ENCODE data around the gene PCGF3. TPM values are rescaled to one million over a fixed set of nuclear protein-coding genes. Genes with fewer than 3 reads are reported as not detected.

The PCGF3 gene
- total and polyA plus RNA-seq, 3 donors from 2014 or later = 37.3 to 84.8 (median 84.2) TPM

DNA sequence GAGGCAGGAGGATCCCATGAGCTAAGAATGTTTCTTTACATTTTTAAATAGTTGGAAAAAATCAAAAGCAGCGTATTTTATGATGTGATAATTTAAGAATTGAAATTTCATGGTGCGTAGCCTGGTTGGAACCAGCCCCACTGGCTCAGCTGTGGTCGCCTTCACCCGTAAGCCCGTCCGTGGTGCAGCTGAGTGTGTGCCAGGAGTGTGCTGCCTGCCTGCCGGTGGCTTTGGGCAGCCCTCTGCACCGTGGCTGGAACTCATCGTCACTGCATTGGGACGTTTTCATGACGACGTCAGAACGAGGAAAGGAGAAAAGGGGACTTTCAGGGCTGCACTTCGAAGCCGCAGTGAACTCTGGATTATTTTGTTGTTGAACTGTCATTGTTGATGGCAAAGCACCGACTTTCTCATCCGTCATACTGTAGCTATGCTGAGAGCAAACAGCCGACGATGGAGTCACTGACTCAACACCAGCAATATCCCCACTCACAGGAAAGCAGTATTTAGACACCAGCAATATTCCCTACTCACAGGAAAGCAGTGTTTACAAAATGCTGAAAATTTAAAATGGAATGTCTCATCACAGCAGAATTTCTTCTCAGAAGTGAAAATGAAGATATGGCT, 35.1 kb downstream of the PCGF3 start:
- H3K4me1 ChIP-seq = no peaks in the 10 kb centered on the region
- no peak overlapping the region for H3K27ac ChIP-seq
- no peak for DNase-seq
- 82 to 87% methylated on average over 19 of the region's 19 CpGs for WGBS, 2 donors
- no peak for TF ChIP-seq POLR2A (IDR thresholded peaks at IDR 0.05)
- TF ChIP-seq, protein P1, sequence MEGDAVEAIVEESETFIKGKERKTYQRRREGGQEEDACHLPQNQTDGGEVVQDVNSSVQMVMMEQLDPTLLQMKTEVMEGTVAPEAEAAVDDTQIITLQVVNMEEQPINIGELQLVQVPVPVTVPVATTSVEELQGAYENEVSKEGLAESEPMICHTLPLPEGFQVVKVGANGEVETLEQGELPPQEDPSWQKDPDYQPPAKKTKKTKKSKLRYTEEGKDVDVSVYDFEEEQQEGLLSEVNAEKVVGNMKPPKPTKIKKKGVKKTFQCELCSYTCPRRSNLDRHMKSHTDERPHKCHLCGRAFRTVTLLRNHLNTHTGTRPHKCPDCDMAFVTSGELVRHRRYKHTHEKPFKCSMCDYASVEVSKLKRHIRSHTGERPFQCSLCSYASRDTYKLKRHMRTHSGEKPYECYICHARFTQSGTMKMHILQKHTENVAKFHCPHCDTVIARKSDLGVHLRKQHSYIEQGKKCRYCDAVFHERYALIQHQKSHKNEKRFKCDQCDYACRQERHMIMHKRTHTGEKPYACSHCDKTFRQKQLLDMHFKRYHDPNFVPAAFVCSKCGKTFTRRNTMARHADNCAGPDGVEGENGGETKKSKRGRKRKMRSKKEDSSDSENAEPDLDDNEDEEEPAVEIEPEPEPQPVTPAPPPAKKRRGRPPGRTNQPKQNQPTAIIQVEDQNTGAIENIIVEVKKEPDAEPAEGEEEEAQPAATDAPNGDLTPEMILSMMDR (IDR thresholded peaks at IDR 0.05) = no peak
- intact Hi-C loops (cut with DNase I; ENCODE audit: low total_unique reads) = no loop called here
- no peaks in the 10 kb centered on the region for H3K36me3 ChIP-seq (ENCODE audit: low read depth, missing control alignments)
- no peaks in the 10 kb centered on the region for H3K9me3 ChIP-seq
- no peaks in the 10 kb centered on the region for H3K27me3 ChIP-seq
- no peak overlapping the region for H3K4me3 ChIP-seq

DNA sequence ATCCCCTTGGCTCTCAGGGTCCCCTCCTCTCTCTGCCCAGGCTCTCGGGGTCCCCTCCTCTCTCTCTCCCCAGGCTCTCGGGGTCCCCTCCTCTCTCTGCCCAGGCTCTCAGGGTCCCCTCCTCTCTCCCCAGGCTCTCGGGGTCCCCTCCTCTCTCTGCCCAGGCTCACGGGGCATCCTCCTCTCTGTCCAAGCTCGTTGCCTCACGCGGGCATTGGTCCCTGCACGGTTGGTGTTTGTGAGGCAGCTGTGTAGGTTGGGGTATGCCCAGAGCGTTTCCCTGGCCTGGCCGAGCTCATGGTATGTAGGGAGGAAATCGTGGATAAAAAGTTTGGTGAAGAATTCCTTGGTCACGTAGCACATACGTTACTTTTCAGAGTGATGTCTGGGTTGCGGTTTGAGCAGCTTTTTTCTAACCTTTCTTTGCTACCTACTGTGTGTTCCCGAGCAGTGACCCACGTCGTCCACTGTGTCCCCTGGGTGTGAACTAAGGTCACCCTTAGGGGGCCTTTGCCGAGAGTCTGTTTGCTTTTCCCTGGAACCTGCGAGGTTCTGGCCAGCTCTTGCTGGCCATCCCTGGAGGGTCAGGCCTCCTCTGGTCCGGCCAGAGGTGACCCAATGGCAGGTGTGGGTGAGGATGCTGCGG, 36.6 kb downstream of the PCGF3 start:
- Histone ChIP-seq H3K36me3 (ENCODE audit: low read depth, missing control alignments) (no peaks in the 10 kb centered on the region), H3K9me3 (no peaks in the 10 kb centered on the region), H3K4me3 (no peak overlapping the region), H3K27me3 (no peaks in the 10 kb centered on the region), H3K4me1 (no peaks in the 10 kb centered on the region), H3K27ac (no peak overlapping the region)
- intact Hi-C loops (cut with DNase I; ENCODE audit: low total_unique reads) = no loop called here
- no peak for TF ChIP-seq POLR2A (IDR thresholded peaks at IDR 0.05)
- TF ChIP-seq, protein P1 (IDR thresholded peaks at IDR 0.05) = no peak
- whole genome bisulfite sequencing, 2 donors = 77 to 82% methylated on average over 19 to 20 of the region's 21 CpGs
- DNase-seq = no peak

DNA sequence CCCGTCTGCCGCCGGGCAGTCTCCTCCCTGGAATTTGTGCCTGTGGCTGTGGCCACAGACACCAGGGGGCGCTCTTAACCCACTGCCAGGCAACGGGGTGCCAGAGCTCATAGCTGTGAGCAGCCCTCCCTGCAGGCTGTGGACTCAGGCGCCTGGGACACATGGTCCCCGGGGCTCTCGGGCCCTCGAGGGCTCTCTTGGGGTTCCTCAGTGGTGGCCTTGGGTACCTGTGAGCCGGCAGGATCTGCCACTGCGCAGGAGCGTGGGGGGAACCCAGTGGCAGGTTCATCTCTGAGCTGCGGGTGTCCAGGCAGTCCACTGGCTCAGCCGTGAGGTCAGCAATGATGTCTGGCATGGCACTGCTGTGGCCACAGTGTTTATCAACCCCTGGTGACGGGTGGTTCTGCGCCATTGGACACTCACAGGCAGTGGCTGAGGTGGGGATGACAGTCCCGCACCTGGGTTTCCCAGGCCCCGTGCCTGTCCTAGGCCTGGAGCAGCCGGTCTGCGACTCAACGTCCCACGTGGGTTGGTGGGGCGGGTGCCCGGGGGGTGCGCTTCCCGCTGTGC, 37.2 kb downstream of the PCGF3 start:
- Histone ChIP-seq H3K27ac (no peak overlapping the region), H3K36me3 (ENCODE audit: low read depth, missing control alignments) (no peaks in the 10 kb centered on the region), H3K4me1 (no peaks in the 10 kb centered on the region), H3K9me3 (no peaks in the 10 kb centered on the region), H3K4me3 (no peak overlapping the region), H3K27me3 (no peaks in the 10 kb centered on the region)
- 89 to 93% methylated on average over 9 to 23 of the region's 26 CpGs for WGBS, 2 donors
- TF ChIP-seq, protein P1 (IDR thresholded peaks at IDR 0.05) = peak; percentile 39 to 84 (median 74)
- TF ChIP-seq POLR2A (IDR thresholded peaks at IDR 0.05) = no peak
- intact Hi-C loops (cut with DNase I; ENCODE audit: low total_unique reads) = no loop called here
- DNase-seq = peak; percentile 74

DNA sequence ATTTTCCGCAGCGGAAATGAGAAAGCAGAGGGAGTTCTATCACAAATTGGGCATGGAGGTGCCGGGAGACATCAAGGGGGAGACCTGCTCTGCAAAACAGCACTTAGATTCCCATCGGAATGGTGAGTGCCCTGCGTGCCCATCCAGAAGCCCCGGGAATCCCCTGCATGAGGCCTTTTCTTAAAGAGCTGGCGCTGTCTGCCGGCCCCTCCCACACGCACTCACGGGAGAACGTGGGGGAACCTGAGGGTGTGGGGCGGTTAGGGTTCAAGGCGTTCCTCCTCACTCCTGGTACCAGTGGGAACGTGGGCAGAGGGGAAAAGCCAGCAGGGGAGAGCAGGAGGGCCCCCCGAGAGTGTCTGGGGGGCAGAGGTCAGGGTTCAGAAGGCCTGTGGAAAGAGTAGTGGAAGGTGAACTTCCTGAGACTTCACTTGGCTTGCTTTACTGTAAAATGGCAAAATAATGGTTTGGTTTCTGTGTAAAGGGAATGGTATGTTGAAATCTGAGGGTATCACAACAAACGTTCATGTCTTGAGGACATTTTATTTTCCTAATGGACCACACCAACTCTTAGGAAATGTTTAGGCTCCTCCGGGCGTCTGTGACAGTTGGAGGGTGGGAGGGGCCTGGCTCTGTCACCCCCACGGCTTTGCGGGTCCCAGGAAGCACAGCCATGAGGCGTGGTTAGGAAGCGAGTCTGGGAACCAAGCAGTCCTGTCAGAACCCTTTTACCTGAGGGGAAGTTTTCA, 38.0 kb downstream of the PCGF3 start:
- intact Hi-C loops (cut with DNase I; ENCODE audit: low total_unique reads) = no loop called here
- H3K27me3 ChIP-seq = no peaks in the 10 kb centered on the region
- H3K4me3 ChIP-seq = no peak overlapping the region
- H3K36me3 ChIP-seq (ENCODE audit: low read depth, missing control alignments) = no peaks in the 10 kb centered on the region
- DNase-seq = no peak
- H3K4me1 ChIP-seq = no peaks in the 10 kb centered on the region
- WGBS, 2 donors = 59 to 62% methylated on average over 22 of the region's 22 CpGs
- no peak overlapping the region for H3K27ac ChIP-seq
- no peaks in the 10 kb centered on the region for H3K9me3 ChIP-seq
- TF ChIP-seq POLR2A (IDR thresholded peaks at IDR 0.05) = no peak
- TF ChIP-seq, protein P1 (IDR thresholded peaks at IDR 0.05) = no peak

Data from testis (tissue), 3 donors.